ENCODE measurements around the gene NRG4. TPM values are rescaled to one million over a fixed set of nuclear protein-coding genes. Genes with fewer than 3 reads are reported as not detected.

NRG4 gene
- total and polyA plus RNA-seq, 2 of the 8 experiments (the other 6 are each of a cell fraction or from before 2014, with no cell fraction given): 0.24 TPM; not detected in 1

DNA sequence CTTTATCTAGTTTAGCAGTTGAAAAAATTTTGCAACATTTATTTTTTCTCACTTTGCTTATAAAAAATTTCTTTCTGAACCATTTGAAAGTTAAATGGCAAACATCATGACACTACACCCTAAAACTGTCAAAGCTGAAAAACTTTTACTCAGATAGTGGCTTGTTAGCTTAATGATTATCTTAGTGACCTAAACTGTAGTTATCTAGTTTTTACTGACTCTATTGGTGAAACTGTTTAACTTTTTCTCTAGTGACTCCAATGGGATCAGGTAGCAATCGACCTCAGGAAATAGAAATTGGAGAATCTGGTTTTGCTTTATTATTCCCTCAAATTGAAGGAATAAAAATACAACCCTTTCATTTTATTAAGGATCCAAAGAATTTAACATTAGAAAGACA is 95.2 kb downstream of the NRG4 start (continued):
- TF ChIP-seq, protein P1, sequence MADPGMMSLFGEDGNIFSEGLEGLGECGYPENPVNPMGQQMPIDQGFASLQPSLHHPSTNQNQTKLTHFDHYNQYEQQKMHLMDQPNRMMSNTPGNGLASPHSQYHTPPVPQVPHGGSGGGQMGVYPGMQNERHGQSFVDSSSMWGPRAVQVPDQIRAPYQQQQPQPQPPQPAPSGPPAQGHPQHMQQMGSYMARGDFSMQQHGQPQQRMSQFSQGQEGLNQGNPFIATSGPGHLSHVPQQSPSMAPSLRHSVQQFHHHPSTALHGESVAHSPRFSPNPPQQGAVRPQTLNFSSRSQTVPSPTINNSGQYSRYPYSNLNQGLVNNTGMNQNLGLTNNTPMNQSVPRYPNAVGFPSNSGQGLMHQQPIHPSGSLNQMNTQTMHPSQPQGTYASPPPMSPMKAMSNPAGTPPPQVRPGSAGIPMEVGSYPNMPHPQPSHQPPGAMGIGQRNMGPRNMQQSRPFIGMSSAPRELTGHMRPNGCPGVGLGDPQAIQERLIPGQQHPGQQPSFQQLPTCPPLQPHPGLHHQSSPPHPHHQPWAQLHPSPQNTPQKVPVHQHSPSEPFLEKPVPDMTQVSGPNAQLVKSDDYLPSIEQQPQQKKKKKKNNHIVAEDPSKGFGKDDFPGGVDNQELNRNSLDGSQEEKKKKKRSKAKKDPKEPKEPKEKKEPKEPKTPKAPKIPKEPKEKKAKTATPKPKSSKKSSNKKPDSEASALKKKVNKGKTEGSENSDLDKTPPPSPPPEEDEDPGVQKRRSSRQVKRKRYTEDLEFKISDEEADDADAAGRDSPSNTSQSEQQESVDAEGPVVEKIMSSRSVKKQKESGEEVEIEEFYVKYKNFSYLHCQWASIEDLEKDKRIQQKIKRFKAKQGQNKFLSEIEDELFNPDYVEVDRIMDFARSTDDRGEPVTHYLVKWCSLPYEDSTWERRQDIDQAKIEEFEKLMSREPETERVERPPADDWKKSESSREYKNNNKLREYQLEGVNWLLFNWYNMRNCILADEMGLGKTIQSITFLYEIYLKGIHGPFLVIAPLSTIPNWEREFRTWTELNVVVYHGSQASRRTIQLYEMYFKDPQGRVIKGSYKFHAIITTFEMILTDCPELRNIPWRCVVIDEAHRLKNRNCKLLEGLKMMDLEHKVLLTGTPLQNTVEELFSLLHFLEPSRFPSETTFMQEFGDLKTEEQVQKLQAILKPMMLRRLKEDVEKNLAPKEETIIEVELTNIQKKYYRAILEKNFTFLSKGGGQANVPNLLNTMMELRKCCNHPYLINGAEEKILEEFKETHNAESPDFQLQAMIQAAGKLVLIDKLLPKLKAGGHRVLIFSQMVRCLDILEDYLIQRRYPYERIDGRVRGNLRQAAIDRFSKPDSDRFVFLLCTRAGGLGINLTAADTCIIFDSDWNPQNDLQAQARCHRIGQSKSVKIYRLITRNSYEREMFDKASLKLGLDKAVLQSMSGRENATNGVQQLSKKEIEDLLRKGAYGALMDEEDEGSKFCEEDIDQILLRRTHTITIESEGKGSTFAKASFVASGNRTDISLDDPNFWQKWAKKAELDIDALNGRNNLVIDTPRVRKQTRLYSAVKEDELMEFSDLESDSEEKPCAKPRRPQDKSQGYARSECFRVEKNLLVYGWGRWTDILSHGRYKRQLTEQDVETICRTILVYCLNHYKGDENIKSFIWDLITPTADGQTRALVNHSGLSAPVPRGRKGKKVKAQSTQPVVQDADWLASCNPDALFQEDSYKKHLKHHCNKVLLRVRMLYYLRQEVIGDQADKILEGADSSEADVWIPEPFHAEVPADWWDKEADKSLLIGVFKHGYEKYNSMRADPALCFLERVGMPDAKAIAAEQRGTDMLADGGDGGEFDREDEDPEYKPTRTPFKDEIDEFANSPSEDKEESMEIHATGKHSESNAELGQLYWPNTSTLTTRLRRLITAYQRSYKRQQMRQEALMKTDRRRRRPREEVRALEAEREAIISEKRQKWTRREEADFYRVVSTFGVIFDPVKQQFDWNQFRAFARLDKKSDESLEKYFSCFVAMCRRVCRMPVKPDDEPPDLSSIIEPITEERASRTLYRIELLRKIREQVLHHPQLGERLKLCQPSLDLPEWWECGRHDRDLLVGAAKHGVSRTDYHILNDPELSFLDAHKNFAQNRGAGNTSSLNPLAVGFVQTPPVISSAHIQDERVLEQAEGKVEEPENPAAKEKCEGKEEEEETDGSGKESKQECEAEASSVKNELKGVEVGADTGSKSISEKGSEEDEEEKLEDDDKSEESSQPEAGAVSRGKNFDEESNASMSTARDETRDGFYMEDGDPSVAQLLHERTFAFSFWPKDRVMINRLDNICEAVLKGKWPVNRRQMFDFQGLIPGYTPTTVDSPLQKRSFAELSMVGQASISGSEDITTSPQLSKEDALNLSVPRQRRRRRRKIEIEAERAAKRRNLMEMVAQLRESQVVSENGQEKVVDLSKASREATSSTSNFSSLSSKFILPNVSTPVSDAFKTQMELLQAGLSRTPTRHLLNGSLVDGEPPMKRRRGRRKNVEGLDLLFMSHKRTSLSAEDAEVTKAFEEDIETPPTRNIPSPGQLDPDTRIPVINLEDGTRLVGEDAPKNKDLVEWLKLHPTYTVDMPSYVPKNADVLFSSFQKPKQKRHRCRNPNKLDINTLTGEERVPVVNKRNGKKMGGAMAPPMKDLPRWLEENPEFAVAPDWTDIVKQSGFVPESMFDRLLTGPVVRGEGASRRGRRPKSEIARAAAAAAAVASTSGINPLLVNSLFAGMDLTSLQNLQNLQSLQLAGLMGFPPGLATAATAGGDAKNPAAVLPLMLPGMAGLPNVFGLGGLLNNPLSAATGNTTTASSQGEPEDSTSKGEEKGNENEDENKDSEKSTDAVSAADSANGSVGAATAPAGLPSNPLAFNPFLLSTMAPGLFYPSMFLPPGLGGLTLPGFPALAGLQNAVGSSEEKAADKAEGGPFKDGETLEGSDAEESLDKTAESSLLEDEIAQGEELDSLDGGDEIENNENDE (IDR thresholded peaks at IDR 0.05; ENCODE audit: insufficient replicate concordance, low read length): no peak
- TF ChIP-seq SIRT6 (IDR thresholded peaks at IDR 0.05; ENCODE audit: low read length) (no peak), BCL11A (IDR thresholded peaks at IDR 0.05; ENCODE audit: low read depth in 2 of 2, low read length in 2 of 2) (no peak), EGR1 (IDR thresholded peaks at IDR 0.05; ENCODE audit: borderline replicate concordance, low read depth, low read length) (no peak), CEBPB (IDR thresholded peaks at IDR 0.05; ENCODE audit: low read depth, low read length) (no peak), KDM1A (IDR thresholded peaks at IDR 0.05; ENCODE audit: borderline replicate concordance, low read length) (no peak), ZNF274 (IDR thresholded peaks at IDR 0.05; ENCODE audit: borderline replicate concordance, extremely low read depth, low read length) (no peak), POLR2A (IDR thresholded peaks at IDR 0.05; ENCODE audit: control extremely low read depth in 1 of 2, low read depth in 2 of 2, low read length in 2 of 2) (no peak)
- TF ChIP-seq, protein P2, sequence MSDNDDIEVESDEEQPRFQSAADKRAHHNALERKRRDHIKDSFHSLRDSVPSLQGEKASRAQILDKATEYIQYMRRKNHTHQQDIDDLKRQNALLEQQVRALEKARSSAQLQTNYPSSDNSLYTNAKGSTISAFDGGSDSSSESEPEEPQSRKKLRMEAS (IDR thresholded peaks at IDR 0.05): no peak
- TF ChIP-seq, protein P3, sequence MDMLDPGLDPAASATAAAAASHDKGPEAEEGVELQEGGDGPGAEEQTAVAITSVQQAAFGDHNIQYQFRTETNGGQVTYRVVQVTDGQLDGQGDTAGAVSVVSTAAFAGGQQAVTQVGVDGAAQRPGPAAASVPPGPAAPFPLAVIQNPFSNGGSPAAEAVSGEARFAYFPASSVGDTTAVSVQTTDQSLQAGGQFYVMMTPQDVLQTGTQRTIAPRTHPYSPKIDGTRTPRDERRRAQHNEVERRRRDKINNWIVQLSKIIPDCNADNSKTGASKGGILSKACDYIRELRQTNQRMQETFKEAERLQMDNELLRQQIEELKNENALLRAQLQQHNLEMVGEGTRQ (IDR thresholded peaks at IDR 0.05; ENCODE audit: low read length): no peak
- TF ChIP-seq, protein P4, sequence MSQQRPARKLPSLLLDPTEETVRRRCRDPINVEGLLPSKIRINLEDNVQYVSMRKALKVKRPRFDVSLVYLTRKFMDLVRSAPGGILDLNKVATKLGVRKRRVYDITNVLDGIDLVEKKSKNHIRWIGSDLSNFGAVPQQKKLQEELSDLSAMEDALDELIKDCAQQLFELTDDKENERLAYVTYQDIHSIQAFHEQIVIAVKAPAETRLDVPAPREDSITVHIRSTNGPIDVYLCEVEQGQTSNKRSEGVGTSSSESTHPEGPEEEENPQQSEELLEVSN (IDR thresholded peaks at IDR 0.05): no peak
